ENCODE data around the gene MPO.

Gene MPO

GRCh38 chr17:58236394-58236793 is 44.3 kb downstream of the MPO start:
- no peak for DNase-seq (ENCODE audit: low read depth, low spot score)

GRCh38 chr17:58235821-58236220 is 44.9 kb downstream of the MPO start:
- DNase-seq (ENCODE audit: low read depth, low spot score), result no peak

- no peak for DNase-seq (ENCODE audit: low read depth, low spot score)
These were observed 46.2 kb downstream of the MPO start for GRCh38 chr17:58234512-58234911.

- DNase-seq (ENCODE audit: low read depth, low spot score), result no peak
These were observed 47.2 kb downstream of the MPO start for GRCh38 chr17:58233543-58233942.

- DNase-seq (ENCODE audit: low read depth, low spot score), result peak; percentile 38
These were observed 48.0 kb downstream of the MPO start for GRCh38 chr17:58232707-58233156.

- DNase-seq (ENCODE audit: low read depth, low spot score), result no peak
These were observed 49.1 kb downstream of the MPO start for GRCh38 chr17:58231641-58232040.

- no peak for DNase-seq (ENCODE audit: low read depth, low spot score)
These were observed 50.9 kb downstream of the MPO start for GRCh38 chr17:58229881-58230280.

- DNase-seq (ENCODE audit: low read depth, low spot score), result no peak
These were observed 51.4 kb downstream of the MPO start for GRCh38 chr17:58229384-58229783.

- DNase-seq (ENCODE audit: low read depth, low spot score), result no peak
These were observed 52.1 kb downstream of the MPO start for GRCh38 chr17:58228679-58229078.

GRCh38 chr17:58227733-58228132 is 53.0 kb downstream of the MPO start:
- no peak for DNase-seq (ENCODE audit: low read depth, low spot score)

- peak; percentile 80 for DNase-seq (ENCODE audit: low read depth, low spot score)
These were observed 56.4 kb downstream of the MPO start for GRCh38 chr17:58224315-58224714.
